Neural cell (in vitro differentiated cells): ENCODE data around the gene SMIM7.

Experiments
- CTCF ChIP-seq: fragments of 450-650 bp; IDR thresholded peaks from 2 replicates; pipeline ENCODE4 v1.5.1; 2014; ENCODE audit warnings: antibody characterized with exemption, mild to moderate bottlenecking, moderate library complexity; ENCODE audit not compliant: poor library complexity, severe bottlenecking
- POLR2AphosphoS5 ChIP-seq: IDR thresholded peaks from 2 replicates; pipeline ENCODE4 v1.6.1; 2012
- SMC3 ChIP-seq: fragments of 450-650 bp; conservative IDR thresholded peaks from 2 replicates; pipeline ENCODE4 v1.6.1; 2014; ENCODE audit warnings: antibody characterized with exemption, mild to moderate bottlenecking, moderate library complexity; ENCODE audit not compliant: poor library complexity

- TF ChIP-seq CTCF, result no peak
- TF ChIP-seq POLR2AphosphoS5, result no peak
- TF ChIP-seq SMC3, result no peak
These were observed 4.2 kb downstream of the SMIM7 start for GRCh38 chr19:16655727-16656126.
